Measurements from ENCODE around the gene RELB. TPM values are rescaled to one million over a fixed set of nuclear protein-coding genes. Genes with fewer than 3 reads are reported as not detected.
A peak's percentile ranks its signal among the peaks of the same experiment; 100 is the strongest.

RELB gene
- total and polyA plus RNA-seq, 9 of the 15 experiments (the other 6 are each of a cell fraction or from before 2014, with no cell fraction given), result 0.15 to 1.1 (median 0.28) TPM; not detected in 2

- TF ChIP-seq PCBP1 (IDR thresholded peaks at IDR 0.05; ENCODE audit: low read depth, low read length, poor library complexity, severe bottlenecking) (no peak), ERF (CRISPR knock-in tag; IDR thresholded peaks at IDR 0.05) (no peak), YBX1 (IDR thresholded peaks at IDR 0.05) (no peak), GATA2 (CRISPR knock-in tag; IDR thresholded peaks at IDR 0.05) (no peak), ZNF696 (CRISPR knock-in tag; conservative IDR thresholded peaks at IDR 0.05) (no peak), CHCHD3 (CRISPR knock-in tag; IDR thresholded peaks at IDR 0.05) (no peak), ZNF764 (CRISPR knock-in tag; IDR thresholded peaks at IDR 0.05; ENCODE audit: low read depth) (no peak), SRSF9 (IDR thresholded peaks at IDR 0.05; ENCODE audit: borderline replicate concordance, low read depth, low read length) (no peak), SETDB1 (IDR thresholded peaks at IDR 0.05; ENCODE audit: low read length) (no peak), YY1 (IDR thresholded peaks at IDR 0.05; ENCODE audit: borderline replicate concordance in 1 of 3, control insufficient read depth in 1 of 3, extremely low read depth in 1 of 3, insufficient read depth in 3 of 3, insufficient read length in 1 of 3, insufficient replicate concordance in 2 of 3, low read depth in 1 of 3, low read length in 2 of 3) (no peak), ZC3H11A (IDR thresholded peaks at IDR 0.05; ENCODE audit: low read depth, low read length) (no peak), NEUROD1 (IDR thresholded peaks at IDR 0.05; ENCODE audit: borderline replicate concordance, low read depth, low read length, partially characterized antibody) (no peak), DNMT1 (IDR thresholded peaks at IDR 0.05) (no peak), ZNF354B (CRISPR knock-in tag; IDR thresholded peaks at IDR 0.05) (no peak), PRMT5 (CRISPR knock-in tag; IDR thresholded peaks at IDR 0.05) (no peak), ZNF133 (CRISPR knock-in tag; IDR thresholded peaks at IDR 0.05) (no peak), TFAP4 (CRISPR knock-in tag; IDR thresholded peaks at IDR 0.05; ENCODE audit: borderline replicate concordance) (peak; percentile 40; the same call in 1 of the 2 replicates), NR3C1 (CRISPR knock-in tag; IDR thresholded peaks at IDR 0.05) (no peak)
- TF ChIP-seq, protein P1, sequence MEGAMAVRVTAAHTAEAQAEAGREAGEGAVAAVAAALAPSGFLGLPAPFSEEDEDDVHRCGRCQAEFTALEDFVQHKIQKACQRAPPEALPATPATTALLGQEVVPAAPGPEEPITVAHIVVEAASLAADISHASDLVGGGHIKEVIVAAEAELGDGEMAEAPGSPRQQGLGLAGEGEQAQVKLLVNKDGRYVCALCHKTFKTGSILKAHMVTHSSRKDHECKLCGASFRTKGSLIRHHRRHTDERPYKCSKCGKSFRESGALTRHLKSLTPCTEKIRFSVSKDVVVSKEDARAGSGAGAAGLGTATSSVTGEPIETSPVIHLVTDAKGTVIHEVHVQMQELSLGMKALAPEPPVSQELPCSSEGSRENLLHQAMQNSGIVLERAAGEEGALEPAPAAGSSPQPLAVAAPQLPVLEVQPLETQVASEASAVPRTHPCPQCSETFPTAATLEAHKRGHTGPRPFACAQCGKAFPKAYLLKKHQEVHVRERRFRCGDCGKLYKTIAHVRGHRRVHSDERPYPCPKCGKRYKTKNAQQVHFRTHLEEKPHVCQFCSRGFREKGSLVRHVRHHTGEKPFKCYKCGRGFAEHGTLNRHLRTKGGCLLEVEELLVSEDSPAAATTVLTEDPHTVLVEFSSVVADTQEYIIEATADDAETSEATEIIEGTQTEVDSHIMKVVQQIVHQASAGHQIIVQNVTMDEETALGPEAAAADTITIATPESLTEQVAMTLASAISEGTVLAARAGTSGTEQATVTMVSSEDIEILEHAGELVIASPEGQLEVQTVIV (CRISPR knock-in tag; IDR thresholded peaks at IDR 0.05; ENCODE audit: borderline replicate concordance), result no peak
- TF ChIP-seq, protein P2, sequence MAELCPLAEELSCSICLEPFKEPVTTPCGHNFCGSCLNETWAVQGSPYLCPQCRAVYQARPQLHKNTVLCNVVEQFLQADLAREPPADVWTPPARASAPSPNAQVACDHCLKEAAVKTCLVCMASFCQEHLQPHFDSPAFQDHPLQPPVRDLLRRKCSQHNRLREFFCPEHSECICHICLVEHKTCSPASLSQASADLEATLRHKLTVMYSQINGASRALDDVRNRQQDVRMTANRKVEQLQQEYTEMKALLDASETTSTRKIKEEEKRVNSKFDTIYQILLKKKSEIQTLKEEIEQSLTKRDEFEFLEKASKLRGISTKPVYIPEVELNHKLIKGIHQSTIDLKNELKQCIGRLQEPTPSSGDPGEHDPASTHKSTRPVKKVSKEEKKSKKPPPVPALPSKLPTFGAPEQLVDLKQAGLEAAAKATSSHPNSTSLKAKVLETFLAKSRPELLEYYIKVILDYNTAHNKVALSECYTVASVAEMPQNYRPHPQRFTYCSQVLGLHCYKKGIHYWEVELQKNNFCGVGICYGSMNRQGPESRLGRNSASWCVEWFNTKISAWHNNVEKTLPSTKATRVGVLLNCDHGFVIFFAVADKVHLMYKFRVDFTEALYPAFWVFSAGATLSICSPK (IDR thresholded peaks at IDR 0.05; ENCODE audit: borderline replicate concordance), result no peak
- TF ChIP-seq, protein P3, sequence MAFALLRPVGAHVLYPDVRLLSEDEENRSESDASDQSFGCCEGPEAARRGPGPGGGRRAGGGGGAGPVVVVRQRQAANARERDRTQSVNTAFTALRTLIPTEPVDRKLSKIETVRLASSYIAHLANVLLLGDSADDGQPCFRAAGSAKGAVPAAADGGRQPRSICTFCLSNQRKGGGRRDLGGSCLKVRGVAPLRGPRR (CRISPR knock-in tag; IDR thresholded peaks at IDR 0.05), result no peak
- TF ChIP-seq, protein P4, sequence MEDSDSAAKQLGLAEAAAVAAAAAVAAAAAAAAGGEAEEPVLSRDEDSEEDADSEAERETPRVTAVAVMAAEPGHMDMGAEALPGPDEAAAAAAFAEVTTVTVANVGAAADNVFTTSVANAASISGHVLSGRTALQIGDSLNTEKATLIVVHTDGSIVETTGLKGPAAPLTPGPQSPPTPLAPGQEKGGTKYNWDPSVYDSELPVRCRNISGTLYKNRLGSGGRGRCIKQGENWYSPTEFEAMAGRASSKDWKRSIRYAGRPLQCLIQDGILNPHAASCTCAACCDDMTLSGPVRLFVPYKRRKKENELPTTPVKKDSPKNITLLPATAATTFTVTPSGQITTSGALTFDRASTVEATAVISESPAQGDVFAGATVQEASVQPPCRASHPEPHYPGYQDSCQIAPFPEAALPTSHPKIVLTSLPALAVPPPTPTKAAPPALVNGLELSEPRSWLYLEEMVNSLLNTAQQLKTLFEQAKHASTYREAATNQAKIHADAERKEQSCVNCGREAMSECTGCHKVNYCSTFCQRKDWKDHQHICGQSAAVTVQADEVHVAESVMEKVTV (CRISPR knock-in tag; IDR thresholded peaks at IDR 0.05), result no peak
Observed at GRCh38 chr19:45001087-45001739, at the start of gene RELB (continued).

Measured in K562 (cell line).